GM23338 (cell line): ENCODE results near the gene ZNF224. TPM values are rescaled to one million over a fixed set of nuclear protein-coding genes. Genes with fewer than 3 reads are reported as not detected.

Experiments used
- ATAC-seq: fragments of 200-7000 bp; cut with Tn5 transposase; 3 replicates; pipeline ENCODE4 v1.9.1; 2020
- DNase-seq: peaks from one replicate; pipeline ENCODE4 v3.0.0-alpha.2; 2015; ENCODE audit warnings: low spot score
- H2AFZ ChIP-seq: fragments of 200-600 bp; sonication (generic); 2 replicates; pipeline ENCODE4 v1.8.0; 2016; ENCODE audit warnings: antibody characterized with exemption, mild to moderate bottlenecking, moderate library complexity
- H3F3A ChIP-seq: fragments of 200-600 bp; sonication (generic); replicated peaks from 2 replicates; pipeline ENCODE4 v1.8.0; 2017; ENCODE audit warnings: antibody characterized with exemption, mixed run types, low read depth
- H3K27ac ChIP-seq: fragments of 200-600 bp; sonication (generic); 2 replicates; pipeline ENCODE4 v1.6.1; 2016; ENCODE audit warnings: low read depth
- H3K27me3 ChIP-seq: fragments of 200-600 bp; sonication (generic); 2 replicates; pipeline ENCODE4 v1.8.0; 2016; ENCODE audit warnings: mild to moderate bottlenecking, mixed run types, moderate library complexity; ENCODE audit not compliant: insufficient read depth
- H3K36me3 ChIP-seq: fragments of 200-600 bp; sonication (generic); 2 replicates; pipeline ENCODE4 v1.8.0; 2016; ENCODE audit warnings: mild to moderate bottlenecking; ENCODE audit not compliant: insufficient read depth
- H3K4me1 ChIP-seq: fragments of 200-600 bp; sonication (generic); 2 replicates; pipeline ENCODE4 v1.8.0; 2016; ENCODE audit warnings: mild to moderate bottlenecking, moderate library complexity; ENCODE audit not compliant: insufficient read depth
- H3K4me2 ChIP-seq: fragments of 200-600 bp; sonication (generic); 2 replicates; pipeline ENCODE4 v1.7.1; 2017; ENCODE audit warnings: mixed run types
- H3K4me3 ChIP-seq: fragments of 200-600 bp; sonication (generic); 2 replicates; pipeline ENCODE4 v1.6.1; 2016; ENCODE audit warnings: mixed run types
- H3K79me2 ChIP-seq: fragments of 200-600 bp; sonication (generic); replicated peaks from 2 replicates; pipeline ENCODE4 v1.8.0; 2017; ENCODE audit warnings: mild to moderate bottlenecking; ENCODE audit not compliant: insufficient read depth
- H3K9me2 ChIP-seq: fragments of 200-600 bp; sonication (generic); 2 replicates; pipeline ENCODE4 v1.8.0; 2017; ENCODE audit not compliant: insufficient read depth
- H4K20me1 ChIP-seq: fragments of 200-600 bp; sonication (generic); replicated peaks from 2 replicates; pipeline ENCODE4 v1.8.0; 2017; ENCODE audit warnings: mild to moderate bottlenecking; ENCODE audit not compliant: insufficient read depth
- H3K27ac Mint-ChIP-seq: 2 replicates; pipeline ENCODE4 v1.8.0; 2020; ENCODE audit warnings: inconsistent platforms, mild to moderate bottlenecking, moderate library complexity, mixed read lengths
- H3K27me3 Mint-ChIP-seq: 3 replicates; pipeline ENCODE4 v1.8.0; 2022; ENCODE audit warnings: low read depth, mild to moderate bottlenecking, moderate library complexity, mixed read lengths, inconsistent platforms; ENCODE audit not compliant: insufficient read depth, poor library complexity
- H3K36me3 Mint-ChIP-seq: 3 replicates; pipeline ENCODE4 v1.8.0; 2021; ENCODE audit warnings: low read depth, mild to moderate bottlenecking, inconsistent platforms, moderate library complexity, mixed read lengths
- H3K4me1 Mint-ChIP-seq: 3 replicates; pipeline ENCODE4 v1.8.0; 2020; ENCODE audit warnings: mild to moderate bottlenecking, inconsistent platforms, mixed read lengths
- H3K4me3 Mint-ChIP-seq: 3 replicates; pipeline ENCODE4 v1.8.0; 2021; ENCODE audit warnings: moderate library complexity, mild to moderate bottlenecking, inconsistent platforms, mixed read lengths
- H3K9me3 Mint-ChIP-seq: 3 replicates; pipeline ENCODE4 v1.8.0; 2020; ENCODE audit warnings: moderate library complexity, mild to moderate bottlenecking, inconsistent platforms, mixed read lengths
- CREB1 ChIP-seq: fragments of 250-450 bp; sonication (Bioruptor Pico); IDR thresholded peaks from 2 replicates; pipeline ENCODE4 v1.5.0; 2020; ENCODE audit warnings: low read depth, mild to moderate bottlenecking, moderate library complexity
- EZH2 ChIP-seq: fragments of 200-600 bp; sonication (generic); IDR thresholded peaks from one replicate; pipeline ENCODE4 v1.8.0; 2017; ENCODE audit warnings: antibody characterized with exemption, mild to moderate bottlenecking, low read depth; ENCODE audit not compliant: unreplicated experiment
- EZH2phosphoT487 ChIP-seq: fragments of 200-600 bp; sonication (generic); IDR thresholded peaks from one replicate; pipeline ENCODE4 v1.8.1; 2018; ENCODE audit warnings: antibody characterized with exemption; ENCODE audit not compliant: unreplicated experiment
- JUNB ChIP-seq: IDR thresholded peaks from one replicate; pipeline ENCODE4 v1.6.1; 2016; ENCODE audit warnings: antibody characterized with exemption; ENCODE audit not compliant: unreplicated experiment
- NANOG ChIP-seq: IDR thresholded peaks from 2 replicates; pipeline ENCODE4 v1.6.1; 2016; ENCODE audit warnings: antibody characterized with exemption, borderline replicate concordance
- POLR2AphosphoS5 ChIP-seq: IDR thresholded peaks from 2 replicates; pipeline ENCODE4 v1.6.1; 2016; ENCODE audit warnings: antibody characterized with exemption, low read depth
- STAT1 ChIP-seq: IDR thresholded peaks from one replicate; pipeline ENCODE4 v1.6.1; 2016; ENCODE audit warnings: antibody characterized with exemption; ENCODE audit not compliant: unreplicated experiment
- ZNF114 ChIP-seq: fragments of 250-450 bp; sonication (Bioruptor Pico); IDR thresholded peaks from 2 replicates; pipeline ENCODE4 v1.5.0; 2020; ENCODE audit warnings: mild to moderate bottlenecking, moderate library complexity
- ZNF331 ChIP-seq: fragments of 250-450 bp; sonication (Bioruptor Pico); IDR thresholded peaks from 2 replicates; pipeline ENCODE4 v1.5.0; 2020; ENCODE audit warnings: low read depth, mild to moderate bottlenecking, moderate library complexity
- polyA plus RNA-seq: library from polyadenylated mRNA; unstranded; fragments of >200 nt; fragmentation: Nextera tagmentation; extraction: Ambion mirVana; gene quantifications from 2 replicates; pipeline ENCODE4 v1.2.1, GENCODE V29; 2016
- total RNA-seq: library from RNA; depleted of rRNA; stranded (reverse); fragments of >200 nt; shearing (Covaris generic); gene quantifications from 2 replicates; pipeline ENCODE4 v1.2.3, GENCODE V29; 2014
- TF ChIP-seq, protein P1 (sequence below), 2 experiments: fragments of 200-600 bp in 1 of 2; sonication (generic) in 1 of 2; conservative IDR thresholded peaks; 2 replicates each; pipeline versions ENCODE4 v1.5.1 to v1.6.1; 2016 to 2017; ENCODE audit warnings: antibody characterized with exemption in 2 of 2, low read depth in 2 of 2, mild to moderate bottlenecking in 2 of 2, moderate library complexity in 1 of 2
- TF ChIP-seq, protein P2 (sequence below): fragments of 250-450 bp; sonication (Bioruptor Pico); IDR thresholded peaks from 2 replicates; pipeline ENCODE4 v1.5.0; 2020; ENCODE audit warnings: mild to moderate bottlenecking, moderate library complexity
- TF ChIP-seq, protein P3 (sequence below): IDR thresholded peaks from one replicate; pipeline ENCODE4 v1.6.1; 2018; ENCODE audit warnings: antibody characterized with exemption; ENCODE audit not compliant: unreplicated experiment
- TF ChIP-seq, protein P4 (sequence below): IDR thresholded peaks from 2 replicates; pipeline ENCODE4 v1.6.1; 2016; ENCODE audit warnings: antibody characterized with exemption

The ZNF224 gene
- total and polyA plus RNA-seq, 2 experiments from 2014 or later, result 9.4 to 16.5 TPM

DNA sequence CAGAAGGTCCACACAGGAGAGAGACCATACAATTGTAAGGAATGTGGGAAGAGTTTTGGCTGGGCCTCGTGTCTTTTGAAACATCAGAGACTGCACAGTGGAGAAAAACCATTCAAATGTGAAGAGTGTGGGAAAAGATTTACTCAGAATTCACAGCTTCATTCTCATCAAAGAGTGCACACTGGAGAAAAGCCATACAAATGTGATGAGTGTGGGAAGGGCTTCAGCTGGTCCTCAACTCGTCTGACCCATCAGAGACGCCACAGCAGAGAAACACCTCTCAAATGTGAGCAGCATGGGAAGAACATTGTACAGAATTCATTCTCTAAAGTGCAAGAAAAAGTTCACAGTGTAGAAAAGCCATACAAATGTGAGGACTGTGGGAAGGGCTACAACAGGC, 13.6 kb downstream of the ZNF224 start:
- peaks cover 39% of the 10 kb centered on the region for H3K36me3 ChIP-seq
- 0 out of 2 replicates have a peak, but pooled peaks cover under 1% of the 10 kb centered on the region for H4K20me1 ChIP-seq
- ATAC-seq (no peak), DNase-seq (no peak)
- TF ChIP-seq POLR2AphosphoS5, result no peak
- TF ChIP-seq, protein P1, sequence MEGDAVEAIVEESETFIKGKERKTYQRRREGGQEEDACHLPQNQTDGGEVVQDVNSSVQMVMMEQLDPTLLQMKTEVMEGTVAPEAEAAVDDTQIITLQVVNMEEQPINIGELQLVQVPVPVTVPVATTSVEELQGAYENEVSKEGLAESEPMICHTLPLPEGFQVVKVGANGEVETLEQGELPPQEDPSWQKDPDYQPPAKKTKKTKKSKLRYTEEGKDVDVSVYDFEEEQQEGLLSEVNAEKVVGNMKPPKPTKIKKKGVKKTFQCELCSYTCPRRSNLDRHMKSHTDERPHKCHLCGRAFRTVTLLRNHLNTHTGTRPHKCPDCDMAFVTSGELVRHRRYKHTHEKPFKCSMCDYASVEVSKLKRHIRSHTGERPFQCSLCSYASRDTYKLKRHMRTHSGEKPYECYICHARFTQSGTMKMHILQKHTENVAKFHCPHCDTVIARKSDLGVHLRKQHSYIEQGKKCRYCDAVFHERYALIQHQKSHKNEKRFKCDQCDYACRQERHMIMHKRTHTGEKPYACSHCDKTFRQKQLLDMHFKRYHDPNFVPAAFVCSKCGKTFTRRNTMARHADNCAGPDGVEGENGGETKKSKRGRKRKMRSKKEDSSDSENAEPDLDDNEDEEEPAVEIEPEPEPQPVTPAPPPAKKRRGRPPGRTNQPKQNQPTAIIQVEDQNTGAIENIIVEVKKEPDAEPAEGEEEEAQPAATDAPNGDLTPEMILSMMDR (conservative IDR thresholded peaks at IDR 0.05; ENCODE audit: low read depth in 2 of 2), result no peak
- TF ChIP-seq CREB1 (CRISPR knock-in tag), result no peak
- TF ChIP-seq JUNB, result no peak
- TF ChIP-seq NANOG, result no peak
- no peak for TF ChIP-seq ZNF331 (CRISPR knock-in tag)
- TF ChIP-seq, protein P2, sequence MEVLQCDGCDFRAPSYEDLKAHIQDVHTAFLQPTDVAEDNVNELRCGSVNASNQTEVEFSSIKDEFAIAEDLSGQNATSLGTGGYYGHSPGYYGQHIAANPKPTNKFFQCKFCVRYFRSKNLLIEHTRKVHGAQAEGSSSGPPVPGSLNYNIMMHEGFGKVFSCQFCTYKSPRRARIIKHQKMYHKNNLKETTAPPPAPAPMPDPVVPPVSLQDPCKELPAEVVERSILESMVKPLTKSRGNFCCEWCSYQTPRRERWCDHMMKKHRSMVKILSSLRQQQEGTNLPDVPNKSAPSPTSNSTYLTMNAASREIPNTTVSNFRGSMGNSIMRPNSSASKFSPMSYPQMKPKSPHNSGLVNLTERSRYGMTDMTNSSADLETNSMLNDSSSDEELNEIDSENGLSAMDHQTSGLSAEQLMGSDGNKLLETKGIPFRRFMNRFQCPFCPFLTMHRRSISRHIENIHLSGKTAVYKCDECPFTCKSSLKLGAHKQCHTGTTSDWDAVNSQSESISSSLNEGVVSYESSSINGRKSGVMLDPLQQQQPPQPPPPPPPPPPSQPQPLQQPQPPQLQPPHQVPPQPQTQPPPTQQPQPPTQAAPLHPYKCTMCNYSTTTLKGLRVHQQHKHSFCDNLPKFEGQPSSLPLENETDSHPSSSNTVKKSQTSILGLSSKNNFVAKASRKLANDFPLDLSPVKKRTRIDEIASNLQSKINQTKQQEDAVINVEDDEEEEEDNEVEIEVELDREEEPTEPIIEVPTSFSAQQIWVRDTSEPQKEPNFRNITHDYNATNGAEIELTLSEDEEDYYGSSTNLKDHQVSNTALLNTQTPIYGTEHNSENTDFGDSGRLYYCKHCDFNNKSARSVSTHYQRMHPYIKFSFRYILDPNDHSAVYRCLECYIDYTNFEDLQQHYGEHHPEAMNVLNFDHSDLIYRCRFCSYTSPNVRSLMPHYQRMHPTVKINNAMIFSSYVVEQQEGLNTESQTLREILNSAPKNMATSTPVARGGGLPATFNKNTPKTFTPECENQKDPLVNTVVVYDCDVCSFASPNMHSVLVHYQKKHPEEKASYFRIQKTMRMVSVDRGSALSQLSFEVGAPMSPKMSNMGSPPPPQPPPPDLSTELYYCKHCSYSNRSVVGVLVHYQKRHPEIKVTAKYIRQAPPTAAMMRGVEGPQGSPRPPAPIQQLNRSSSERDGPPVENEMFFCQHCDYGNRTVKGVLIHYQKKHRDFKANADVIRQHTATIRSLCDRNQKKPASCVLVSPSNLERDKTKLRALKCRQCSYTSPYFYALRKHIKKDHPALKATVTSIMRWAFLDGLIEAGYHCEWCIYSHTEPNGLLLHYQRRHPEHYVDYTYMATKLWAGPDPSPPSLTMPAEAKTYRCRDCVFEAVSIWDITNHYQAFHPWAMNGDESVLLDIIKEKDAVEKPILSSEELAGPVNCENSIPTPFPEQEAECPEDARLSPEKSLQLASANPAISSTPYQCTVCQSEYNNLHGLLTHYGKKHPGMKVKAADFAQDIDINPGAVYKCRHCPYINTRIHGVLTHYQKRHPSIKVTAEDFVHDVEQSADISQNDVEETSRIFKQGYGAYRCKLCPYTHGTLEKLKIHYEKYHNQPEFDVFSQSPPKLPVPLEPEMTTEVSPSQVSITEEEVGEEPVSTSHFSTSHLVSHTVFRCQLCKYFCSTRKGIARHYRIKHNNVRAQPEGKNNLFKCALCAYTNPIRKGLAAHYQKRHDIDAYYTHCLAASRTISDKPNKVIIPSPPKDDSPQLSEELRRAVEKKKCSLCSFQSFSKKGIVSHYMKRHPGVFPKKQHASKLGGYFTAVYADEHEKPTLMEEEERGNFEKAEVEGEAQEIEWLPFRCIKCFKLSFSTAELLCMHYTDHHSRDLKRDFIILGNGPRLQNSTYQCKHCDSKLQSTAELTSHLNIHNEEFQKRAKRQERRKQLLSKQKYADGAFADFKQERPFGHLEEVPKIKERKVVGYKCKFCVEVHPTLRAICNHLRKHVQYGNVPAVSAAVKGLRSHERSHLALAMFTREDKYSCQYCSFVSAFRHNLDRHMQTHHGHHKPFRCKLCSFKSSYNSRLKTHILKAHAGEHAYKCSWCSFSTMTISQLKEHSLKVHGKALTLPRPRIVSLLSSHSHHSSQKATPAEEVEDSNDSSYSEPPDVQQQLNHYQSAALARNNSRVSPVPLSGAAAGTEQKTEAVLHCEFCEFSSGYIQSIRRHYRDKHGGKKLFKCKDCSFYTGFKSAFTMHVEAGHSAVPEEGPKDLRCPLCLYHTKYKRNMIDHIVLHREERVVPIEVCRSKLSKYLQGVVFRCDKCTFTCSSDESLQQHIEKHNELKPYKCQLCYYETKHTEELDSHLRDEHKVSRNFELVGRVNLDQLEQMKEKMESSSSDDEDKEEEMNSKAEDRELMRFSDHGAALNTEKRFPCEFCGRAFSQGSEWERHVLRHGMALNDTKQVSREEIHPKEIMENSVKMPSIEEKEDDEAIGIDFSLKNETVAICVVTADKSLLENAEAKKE (CRISPR knock-in tag), result no peak
- no peak for TF ChIP-seq EZH2
- no peak for TF ChIP-seq EZH2phosphoT487
- TF ChIP-seq STAT1, result no peak
- TF ChIP-seq, protein P3, sequence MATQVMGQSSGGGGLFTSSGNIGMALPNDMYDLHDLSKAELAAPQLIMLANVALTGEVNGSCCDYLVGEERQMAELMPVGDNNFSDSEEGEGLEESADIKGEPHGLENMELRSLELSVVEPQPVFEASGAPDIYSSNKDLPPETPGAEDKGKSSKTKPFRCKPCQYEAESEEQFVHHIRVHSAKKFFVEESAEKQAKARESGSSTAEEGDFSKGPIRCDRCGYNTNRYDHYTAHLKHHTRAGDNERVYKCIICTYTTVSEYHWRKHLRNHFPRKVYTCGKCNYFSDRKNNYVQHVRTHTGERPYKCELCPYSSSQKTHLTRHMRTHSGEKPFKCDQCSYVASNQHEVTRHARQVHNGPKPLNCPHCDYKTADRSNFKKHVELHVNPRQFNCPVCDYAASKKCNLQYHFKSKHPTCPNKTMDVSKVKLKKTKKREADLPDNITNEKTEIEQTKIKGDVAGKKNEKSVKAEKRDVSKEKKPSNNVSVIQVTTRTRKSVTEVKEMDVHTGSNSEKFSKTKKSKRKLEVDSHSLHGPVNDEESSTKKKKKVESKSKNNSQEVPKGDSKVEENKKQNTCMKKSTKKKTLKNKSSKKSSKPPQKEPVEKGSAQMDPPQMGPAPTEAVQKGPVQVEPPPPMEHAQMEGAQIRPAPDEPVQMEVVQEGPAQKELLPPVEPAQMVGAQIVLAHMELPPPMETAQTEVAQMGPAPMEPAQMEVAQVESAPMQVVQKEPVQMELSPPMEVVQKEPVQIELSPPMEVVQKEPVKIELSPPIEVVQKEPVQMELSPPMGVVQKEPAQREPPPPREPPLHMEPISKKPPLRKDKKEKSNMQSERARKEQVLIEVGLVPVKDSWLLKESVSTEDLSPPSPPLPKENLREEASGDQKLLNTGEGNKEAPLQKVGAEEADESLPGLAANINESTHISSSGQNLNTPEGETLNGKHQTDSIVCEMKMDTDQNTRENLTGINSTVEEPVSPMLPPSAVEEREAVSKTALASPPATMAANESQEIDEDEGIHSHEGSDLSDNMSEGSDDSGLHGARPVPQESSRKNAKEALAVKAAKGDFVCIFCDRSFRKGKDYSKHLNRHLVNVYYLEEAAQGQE, result no peak
- TF ChIP-seq, protein P4, sequence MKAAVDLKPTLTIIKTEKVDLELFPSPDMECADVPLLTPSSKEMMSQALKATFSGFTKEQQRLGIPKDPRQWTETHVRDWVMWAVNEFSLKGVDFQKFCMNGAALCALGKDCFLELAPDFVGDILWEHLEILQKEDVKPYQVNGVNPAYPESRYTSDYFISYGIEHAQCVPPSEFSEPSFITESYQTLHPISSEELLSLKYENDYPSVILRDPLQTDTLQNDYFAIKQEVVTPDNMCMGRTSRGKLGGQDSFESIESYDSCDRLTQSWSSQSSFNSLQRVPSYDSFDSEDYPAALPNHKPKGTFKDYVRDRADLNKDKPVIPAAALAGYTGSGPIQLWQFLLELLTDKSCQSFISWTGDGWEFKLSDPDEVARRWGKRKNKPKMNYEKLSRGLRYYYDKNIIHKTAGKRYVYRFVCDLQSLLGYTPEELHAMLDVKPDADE, result no peak
- TF ChIP-seq ZNF114 (CRISPR knock-in tag), result no peak
- H3K4me1 Mint-ChIP-seq, result no peaks in the 10 kb centered on the region
- no peaks in the 10 kb centered on the region for H3K4me1 ChIP-seq
- no peaks in the 10 kb centered on the region for H3F3A ChIP-seq
- no peak overlapping the region for H3K4me3 ChIP-seq
- peaks cover 16% of the 10 kb centered on the region for H3K79me2 ChIP-seq
- H3K27ac Mint-ChIP-seq, result no peak overlapping the region
- H3K4me2 ChIP-seq, result no peak overlapping the region
- no peak overlapping the region for H2AFZ ChIP-seq
- H3K27me3 ChIP-seq, result no peaks in the 10 kb centered on the region
- peaks cover 77% of the 10 kb centered on the region for H3K9me3 Mint-ChIP-seq
- peaks cover 7% of the 10 kb centered on the region for H3K27me3 Mint-ChIP-seq
- H3K27ac ChIP-seq, result no peak overlapping the region
- no peaks in the 10 kb centered on the region for H3K9me2 ChIP-seq
- H3K4me3 Mint-ChIP-seq, result no peak overlapping the region
- H3K36me3 Mint-ChIP-seq, result peaks cover 89% of the 10 kb centered on the region
